ENCODE data around the gene NDNF. TPM values are rescaled to one million over a fixed set of nuclear protein-coding genes. Genes with fewer than 3 reads are reported as not detected.

Gene NDNF
- total RNA-seq, 1 donor from 2014 or later: 33.3 TPM

GRCh38 chr4:121048165-121048564, 24.2 kb downstream of the NDNF start:
- H3K4me3 Mint-ChIP-seq (ENCODE audit: unreplicated experiment): no peak overlapping the region
- no peak for TF ChIP-seq CTCF (IDR thresholded peaks at IDR 0.05; ENCODE audit: unreplicated experiment)
- no peak overlapping the region for H3K27ac Mint-ChIP-seq (ENCODE audit: unreplicated experiment)
- DNase-seq (ENCODE audit: low spot score): no peak
- peaks cover 12% of the 10 kb centered on the region for H3K4me1 Mint-ChIP-seq (ENCODE audit: unreplicated experiment)
- no peaks in the 10 kb centered on the region for H3K27me3 Mint-ChIP-seq (ENCODE audit: unreplicated experiment)
- no peaks in the 10 kb centered on the region for H3K9me3 Mint-ChIP-seq (ENCODE audit: unreplicated experiment)
- H3K36me3 Mint-ChIP-seq (ENCODE audit: low read depth, unreplicated experiment): no peaks in the 10 kb centered on the region

- Mint-ChIP-seq H3K4me3 (ENCODE audit: unreplicated experiment) (no peak overlapping the region), H3K9me3 (ENCODE audit: unreplicated experiment) (no peaks in the 10 kb centered on the region), H3K36me3 (ENCODE audit: low read depth, unreplicated experiment) (peaks cover 3% of the 10 kb centered on the region), H3K27me3 (ENCODE audit: unreplicated experiment) (no peaks in the 10 kb centered on the region), H3K4me1 (ENCODE audit: unreplicated experiment) (no peaks in the 10 kb centered on the region), H3K27ac (ENCODE audit: unreplicated experiment) (no peak overlapping the region)
- DNase-seq (ENCODE audit: low spot score): no peak
- TF ChIP-seq CTCF (IDR thresholded peaks at IDR 0.05; ENCODE audit: unreplicated experiment): no peak
Observed at GRCh38 chr4:121041307-121042090, 30.8 kb downstream of the NDNF start.

- TF ChIP-seq CTCF (IDR thresholded peaks at IDR 0.05; ENCODE audit: unreplicated experiment): no peak
- H3K9me3 Mint-ChIP-seq (ENCODE audit: unreplicated experiment): no peaks in the 10 kb centered on the region
- H3K27ac Mint-ChIP-seq (ENCODE audit: unreplicated experiment): no peak overlapping the region
- no peaks in the 10 kb centered on the region for H3K27me3 Mint-ChIP-seq (ENCODE audit: unreplicated experiment)
- H3K4me3 Mint-ChIP-seq (ENCODE audit: unreplicated experiment): no peak overlapping the region
- no peaks in the 10 kb centered on the region for H3K36me3 Mint-ChIP-seq (ENCODE audit: low read depth, unreplicated experiment)
- peaks cover 3% of the 10 kb centered on the region for H3K4me1 Mint-ChIP-seq (ENCODE audit: unreplicated experiment)
- no peak for DNase-seq (ENCODE audit: low spot score)
Observed at GRCh38 chr4:121034017-121034416, 38.3 kb downstream of the NDNF start.

GRCh38 chr4:121030711-121031110, 41.6 kb downstream of the NDNF start:
- no peak overlapping the region for H3K4me3 Mint-ChIP-seq (ENCODE audit: unreplicated experiment)

More at GRCh38 chr4:121030711-121031110, 41.6 kb downstream of the NDNF start:
- no peaks in the 10 kb centered on the region for H3K36me3 Mint-ChIP-seq (ENCODE audit: low read depth, unreplicated experiment)
- no peak overlapping the region for H3K27ac Mint-ChIP-seq (ENCODE audit: unreplicated experiment)
- no peak for DNase-seq (ENCODE audit: low spot score)
- H3K9me3 Mint-ChIP-seq (ENCODE audit: unreplicated experiment): no peaks in the 10 kb centered on the region
- H3K4me1 Mint-ChIP-seq (ENCODE audit: unreplicated experiment): peaks cover 3% of the 10 kb centered on the region
- no peaks in the 10 kb centered on the region for H3K27me3 Mint-ChIP-seq (ENCODE audit: unreplicated experiment)
- TF ChIP-seq CTCF (IDR thresholded peaks at IDR 0.05; ENCODE audit: unreplicated experiment): no peak

Data from endothelial cell (in vitro differentiated cells).